GM18505 (cell line): ENCODE data around the gene WTAP.
A peak's percentile ranks its signal among the peaks of the same experiment; 100 is the strongest.

Experiments
- ATAC-seq: cut with Tn5 transposase; IDR thresholded peaks from one replicate; pipeline ENCODE4 v1.9.1; 2021; ENCODE audit not compliant: unreplicated experiment
- POLR2A ChIP-seq: IDR thresholded peaks from 4 replicates; pipeline ENCODE4 v1.6.1; 2011; ENCODE audit warnings: borderline replicate concordance; ENCODE audit not compliant: insufficient read depth, insufficient read length; ENCODE audit errors: extremely low read depth

Gene WTAP

GRCh38 chr6:159726918-159727716 lies at the start of gene WTAP:
Gene WTAP (plus strand): TSS chr6:159727506. CDS start chr6:159736266, 8,760 bp downstream.
- TF ChIP-seq POLR2A, result peak; percentile 96

GRCh38 chr6:159677506-159678165 lies 49.7 kb upstream of the WTAP start:
- ATAC-seq, result no peak
- no peak for TF ChIP-seq POLR2A

More at GRCh38 chr6:159726918-159727716, at the start of gene WTAP:
- peak; percentile 78 for ATAC-seq

GRCh38 chr6:159678574-159678973 lies 48.7 kb upstream of the WTAP start:
- no peak for ATAC-seq
- no peak for TF ChIP-seq POLR2A

GRCh38 chr6:159679091-159680077 lies 47.9 kb upstream of the WTAP start:
- no peak for TF ChIP-seq POLR2A
- no peak for ATAC-seq

- TF ChIP-seq POLR2A, result no peak
- ATAC-seq, result no peak
Measured at GRCh38 chr6:159680104-159680503, 47.2 kb upstream of the WTAP start.

- no peak for TF ChIP-seq POLR2A
Measured at GRCh38 chr6:159681191-159681880, 46.0 kb upstream of the WTAP start.

GRCh38 chr6:159682295-159682694 lies 45.0 kb upstream of the WTAP start:
- no peak for TF ChIP-seq POLR2A
- ATAC-seq, result no peak

More at GRCh38 chr6:159681191-159681880, 46.0 kb upstream of the WTAP start:
- no peak for ATAC-seq

GRCh38 chr6:159682810-159683209 lies 44.5 kb upstream of the WTAP start:
- no peak for TF ChIP-seq POLR2A
- ATAC-seq, result no peak

GRCh38 chr6:159684013-159684304 lies 43.3 kb upstream of the WTAP start:
- TF ChIP-seq POLR2A, result no peak
- ATAC-seq, result no peak

- no peak for ATAC-seq
- TF ChIP-seq POLR2A, result no peak
Measured at GRCh38 chr6:159686040-159686439, 41.3 kb upstream of the WTAP start.

GRCh38 chr6:159686703-159687102 lies 40.6 kb upstream of the WTAP start:
- no peak for TF ChIP-seq POLR2A
- no peak for ATAC-seq

- TF ChIP-seq POLR2A, result no peak
- no peak for ATAC-seq
Measured at GRCh38 chr6:159687341-159687740, 40.0 kb upstream of the WTAP start.
